GM19025 (cell line): ENCODE measurements around the gene PIGU.
"Not testable (repeated sequence)": the region's sequence is repeated elsewhere in the genome, so short reads cannot be mapped to it uniquely, and the experiment has no call there.

ENCODE experiments used
- ATAC-seq: cut with Tn5 transposase; IDR thresholded peaks from one replicate; pipeline ENCODE4 v1.9.1; 2021; ENCODE audit warnings: mild to moderate bottlenecking, low read depth, moderate library complexity; ENCODE audit not compliant: unreplicated experiment

Gene PIGU

GRCh38 chr20:34706912-34707784, 30.3 kb upstream of the PIGU start:
- no peak for ATAC-seq

- no peak for ATAC-seq
These were observed 29.5 kb upstream of the PIGU start for GRCh38 chr20:34706302-34706875.

GRCh38 chr20:34705397-34706301, 28.8 kb upstream of the PIGU start:
- ATAC-seq, result no peak

- ATAC-seq, result no peak
These were observed 28.1 kb upstream of the PIGU start for GRCh38 chr20:34705008-34705396.

- ATAC-seq, result peak; percentile 65
These were observed 27.5 kb upstream of the PIGU start, which contains the start of gene TP53INP2 for GRCh38 chr20:34704177-34705007. TSS of gene TP53INP2 (plus strand) at chr20:34704344. CDS start at chr20:34708740, 4,396 bp downstream.

- ATAC-seq, result no peak
These were observed 26.7 kb upstream of the PIGU start for GRCh38 chr20:34703424-34704176.

- no peak for ATAC-seq
These were observed 26.1 kb upstream of the PIGU start for GRCh38 chr20:34703061-34703423.

- ATAC-seq, result no peak
These were observed 24.7 kb upstream of the PIGU start for GRCh38 chr20:34701405-34702085.

- ATAC-seq, result no peak
These were observed 16.5 kb upstream of the PIGU start for GRCh38 chr20:34693414-34693813.

- no peak for ATAC-seq
These were observed 14.9 kb upstream of the PIGU start for GRCh38 chr20:34691838-34692237.

- ATAC-seq, result no peak
These were observed 12.6 kb upstream of the PIGU start for GRCh38 chr20:34689486-34689885.

GRCh38 chr20:34683667-34684066, 6.8 kb upstream of the PIGU start:
- ATAC-seq, result no peak

- no peak for ATAC-seq
These were observed 3.8 kb upstream of the PIGU start for GRCh38 chr20:34680586-34681175.

- ATAC-seq, result no peak
These were observed 775 bp downstream of the PIGU start for GRCh38 chr20:34675993-34676641.

GRCh38 chr20:34675561-34675960, 1.3 kb downstream of the PIGU start:
- no peak for ATAC-seq

- no peak for ATAC-seq
These were observed 3.5 kb downstream of the PIGU start for GRCh38 chr20:34673412-34673811.

- no peak for ATAC-seq
These were observed 7.8 kb downstream of the PIGU start for GRCh38 chr20:34669094-34669493.

- not testable (repeated sequence) for ATAC-seq
These were observed 12.1 kb downstream of the PIGU start for GRCh38 chr20:34664751-34665150.
